SK-N-SH (cell line): ENCODE data around the gene PKNOX2. TPM values are rescaled to one million over a fixed set of nuclear protein-coding genes. Genes with fewer than 3 reads are reported as not detected.

Experiments used
- CTCF ChIA-PET: fragments of 300-600, 350-600 bp; formaldehyde crosslinking; extraction: SDS; loops from one replicate; lab custom pipeline; 2021; lab: Yijun Ruan, JAX
- POLR2A ChIA-PET: fragments of 350-600 bp; sonication (Branson Sonifier 250); formaldehyde crosslinking; extraction: SDS; loops from one replicate; lab custom pipeline; 2020; ENCODE audit warnings: antibody characterized with exemption, inconsistent platforms; lab: Yijun Ruan, JAX
- DNase-seq: peaks from one replicate; pipeline ENCODE4 v3.0.0; 2012
- H2AFZ ChIP-seq: fragments of 200-600 bp; sonication (generic); 2 replicates; pipeline ENCODE4 v1.8.1; 2016; ENCODE audit warnings: antibody characterized with exemption, mild to moderate bottlenecking, low read depth
- H3F3A ChIP-seq: fragments of 200-600 bp; sonication (generic); replicated peaks from 2 replicates; pipeline ENCODE3; 2016; ENCODE audit warnings: antibody characterized with exemption, mild to moderate bottlenecking; ENCODE audit not compliant: insufficient read depth
- H3K27ac ChIP-seq, 2 experiments: fragments of 200-500 bp in 1 of 2; fragments of 200-600 bp in 1 of 2; sonication (Bioruptor generic) in 1 of 2; sonication (generic), shearing (Covaris generic) in 1 of 2; 2 replicates each; pipeline versions ENCODE4 v1.5.1 to v1.6.1; 2014 to 2016; ENCODE audit warnings: low read depth in 2 of 2, inconsistent platforms in 1 of 2, low read length in 1 of 2, mild to moderate bottlenecking in 1 of 2, mixed read lengths in 1 of 2
- H3K27me3 ChIP-seq: fragments of 200-600 bp; sonication (generic), shearing (Covaris generic); 2 replicates; pipeline ENCODE4 v1.6.1; 2016; ENCODE audit warnings: mixed run types; ENCODE audit not compliant: insufficient read depth
- H3K36me3 ChIP-seq, 2 experiments: fragments of 200-500 bp in 1 of 2; fragments of 200-600 bp in 1 of 2; sonication (Bioruptor generic) in 1 of 2; sonication (generic) in 1 of 2; replicated peaks in 1 of 2; 2 replicates each; pipeline versions ENCODE3 to v1.5.1; 2014 to 2016; ENCODE audit warnings: low read length in 1 of 2, mild to moderate bottlenecking in 1 of 2; ENCODE audit not compliant: insufficient read depth in 2 of 2, control insufficient read depth in 1 of 2
- H3K4me1 ChIP-seq, 2 experiments: fragments of 200-500 bp in 1 of 2; fragments of 200-600 bp in 1 of 2; sonication (Bioruptor generic) in 1 of 2; sonication (generic), shearing (Covaris generic) in 1 of 2; 2 replicates each; pipeline versions ENCODE4 v1.5.1 to v1.6.1; 2014 to 2016; ENCODE audit warnings: low read depth in 1 of 2, low read length in 1 of 2, mixed run types in 1 of 2; ENCODE audit not compliant: insufficient read depth in 2 of 2, control insufficient read depth in 1 of 2
- H3K4me2 ChIP-seq: fragments of 200-600 bp; sonication (generic), shearing (Covaris generic); 2 replicates; pipeline ENCODE4 v1.6.1; 2017; ENCODE audit warnings: mixed run types
- H3K4me3 ChIP-seq, 2 experiments: fragments of 200-500 bp in 1 of 2; fragments of 200-600 bp in 1 of 2; sonication (Bioruptor generic) in 1 of 2; sonication (generic), shearing (Covaris generic) in 1 of 2; 2 replicates each; pipeline versions ENCODE4 v1.5.1 to v1.8.1; 2014 to 2016; ENCODE audit warnings: low read depth in 2 of 2, inconsistent platforms in 1 of 2, low read length in 1 of 2, mild to moderate bottlenecking in 1 of 2, mixed read lengths in 1 of 2, moderate library complexity in 1 of 2
- H3K79me2 ChIP-seq: fragments of 200-600 bp; sonication (generic); 2 replicates; pipeline ENCODE4 v1.8.1; 2017; ENCODE audit warnings: mild to moderate bottlenecking; ENCODE audit not compliant: insufficient read depth
- H3K9ac ChIP-seq: fragments of 200-600 bp; sonication (generic); 2 replicates; pipeline ENCODE4 v1.6.1; 2017; ENCODE audit warnings: mixed run types
- H3K9me2 ChIP-seq: fragments of 200-600 bp; sonication (generic); 2 replicates; pipeline ENCODE4 v1.6.1; 2017; ENCODE audit warnings: mixed run types
- H3K9me3 ChIP-seq: fragments of 200-600 bp; sonication (generic); 2 replicates; pipeline ENCODE4 v1.6.1; 2017; ENCODE audit warnings: mixed run types, mild to moderate bottlenecking, moderate library complexity
- H4K20me1 ChIP-seq: fragments of 200-600 bp; sonication (generic); 2 replicates; pipeline ENCODE4 v1.6.1; 2017; ENCODE audit warnings: mild to moderate bottlenecking, mixed run types; ENCODE audit not compliant: insufficient read depth
- ELF1 ChIP-seq: IDR thresholded peaks from 2 replicates; pipeline ENCODE4 v1.4.0; 2012
- EZH2phosphoT487 ChIP-seq: fragments of 200-600 bp; sonication (generic); IDR thresholded peaks from 2 replicates; pipeline ENCODE4 v1.6.1; 2017; ENCODE audit warnings: low read depth, mixed run types, mild to moderate bottlenecking, antibody characterized with exemption, moderate library complexity, borderline replicate concordance
- FOSL2 ChIP-seq: IDR thresholded peaks from 2 replicates; pipeline ENCODE4 v1.4.0; 2012; ENCODE audit warnings: low read depth, mild to moderate bottlenecking, moderate library complexity, borderline replicate concordance
- FOXJ3 ChIP-seq: sonication (generic); formaldehyde crosslinking; IDR thresholded peaks from 2 replicates; pipeline ENCODE4 v1.5.1; 2020; ENCODE audit warnings: mild to moderate bottlenecking, missing genetic modification reagents
- MAX ChIP-seq: IDR thresholded peaks from 2 replicates; pipeline ENCODE4 v1.4.0; 2012; ENCODE audit warnings: low read depth
- MEF2A ChIP-seq: IDR thresholded peaks from 2 replicates; pipeline ENCODE4 v1.4.0; 2012; ENCODE audit warnings: low read depth, borderline replicate concordance
- MXI1 ChIP-seq: IDR thresholded peaks from 2 replicates; pipeline ENCODE4 v1.6.1; 2012; ENCODE audit warnings: mild to moderate bottlenecking, low read depth, low read length, improper control_type of control experiment
- NFIC ChIP-seq: IDR thresholded peaks from 2 replicates; pipeline ENCODE4 v1.4.0; 2012; ENCODE audit warnings: borderline replicate concordance
- NRF1 ChIP-seq: IDR thresholded peaks from 2 replicates; pipeline ENCODE4 v1.6.1; 2012; ENCODE audit warnings: low read depth, mild to moderate bottlenecking, low read length
- PBX3 ChIP-seq: IDR thresholded peaks from 2 replicates; pipeline ENCODE4; 2012
- POLR2AphosphoS5 ChIP-seq: IDR thresholded peaks from 2 replicates; pipeline ENCODE4 v1.6.1; 2012; ENCODE audit warnings: low read depth, low read length
- RAD21 ChIP-seq: IDR thresholded peaks from 2 replicates; pipeline ENCODE4 v1.6.1; 2012; ENCODE audit warnings: mild to moderate bottlenecking, low read length
- RCOR1 ChIP-seq: fragments of 150-350 bp; IDR thresholded peaks from 2 replicates; pipeline ENCODE4 v1.6.1; 2017; ENCODE audit warnings: antibody characterized with exemption, low read length
- RXRA ChIP-seq: IDR thresholded peaks from 2 replicates; pipeline ENCODE4 v1.4.0; 2012; ENCODE audit warnings: low read depth, mild to moderate bottlenecking, borderline replicate concordance
- TAF1 ChIP-seq: IDR thresholded peaks from 2 replicates; pipeline ENCODE4 v1.6.1; 2012; ENCODE audit warnings: low read depth, mild to moderate bottlenecking, low read length, moderate library complexity, borderline replicate concordance
- TCF12 ChIP-seq: IDR thresholded peaks from 2 replicates; pipeline ENCODE4 v1.4.0; 2012
- TEAD4 ChIP-seq: IDR thresholded peaks from 2 replicates; pipeline ENCODE4 v1.4.0; 2012; ENCODE audit warnings: mild to moderate bottlenecking, borderline replicate concordance; ENCODE audit not compliant: insufficient read depth
- USF2 ChIP-seq: fragments of 150-350 bp; IDR thresholded peaks from 2 replicates; pipeline ENCODE4 v1.6.1; 2017; ENCODE audit warnings: antibody characterized with exemption, low read length, low read depth, borderline replicate concordance
- YY1 ChIP-seq: IDR thresholded peaks from 2 replicates; pipeline ENCODE4 v1.4.0; 2012; ENCODE audit warnings: low read depth, mild to moderate bottlenecking
- WGBS: methylation state at CpG from one replicate; pipeline ENCODE4 v1.1.6; 2017; ENCODE audit warnings: low lambda C conversion rate; 5-methylcytosine and 5-hydroxymethylcytosine counted together
- polyA plus RNA-seq, 3 experiments: library from polyadenylated mRNA; depleted of rRNA; stranded (reverse); fragments of >200 nt; gene quantifications; 2 replicates each; pipeline ENCODE4 v1.2.3, GENCODE V29; 2012
- TF ChIP-seq, protein P1 (sequence below): IDR thresholded peaks from 2 replicates; pipeline ENCODE4 v1.4.0; 2012; ENCODE audit warnings: low read depth, borderline replicate concordance
- TF ChIP-seq, protein P2 (sequence below): fragments of 150-350 bp; IDR thresholded peaks from 2 replicates; pipeline ENCODE4 v1.6.1; 2016; ENCODE audit warnings: mild to moderate bottlenecking, low read depth, low read length

PKNOX2 gene
- polyA plus RNA-seq, 1 of the 3 experiments (the other 2 are of a cell fraction) = 0.02 TPM

- TF ChIP-seq MAX = no peak
- TF ChIP-seq RAD21 = no peak
- TF ChIP-seq TCF12 = no peak
- TF ChIP-seq USF2 = no peak
- TF ChIP-seq POLR2AphosphoS5 = no peak
- no peak for TF ChIP-seq YY1
- TF ChIP-seq ELF1 = no peak
Measured at GRCh38 chr11:125282596-125282914, 118.0 kb downstream of the PKNOX2 start (continued).

- POLR2A ChIA-PET = no interaction called here
- H4K20me1 ChIP-seq = no peaks in the 10 kb centered on the region
- WGBS = 63% methylated on average over 10 of the region's 10 CpGs
- peaks cover 5% of the 10 kb centered on the region for H3K27me3 ChIP-seq
- no peak overlapping the region for H3K9ac ChIP-seq
- no peak overlapping the region for H2AFZ ChIP-seq
- peak; percentile 57 for DNase-seq
- no peak overlapping the region for H3K27ac ChIP-seq
- H3F3A ChIP-seq = no peaks in the 10 kb centered on the region
- no peaks in the 10 kb centered on the region for H3K9me3 ChIP-seq
- no peaks in the 10 kb centered on the region for H3K9me2 ChIP-seq
- no peak for TF ChIP-seq NFIC
- TF ChIP-seq RCOR1 = 0 out of 2 replicates have a peak, but pooled peaks have one; percentile 42
- H3K4me2 ChIP-seq = no peak overlapping the region
- no peak overlapping the region for H3K4me3 ChIP-seq
- no peaks in the 10 kb centered on the region for H3K79me2 ChIP-seq
- CTCF ChIA-PET = interaction anchor here (0.8 to 2.2 kb wide), 5 partner anchors 17 to 143 kb away, joined by 3 to 16 read pairs (median 3); no protein-coding TSS in a partner anchor
- H3K36me3 ChIP-seq = no peaks in the 10 kb centered on the region
- H3K4me1 ChIP-seq = peaks cover 0 to 15% of the 10 kb centered on the region in 2 experiments; a peak in 1 of 4 replicates
Measured at GRCh38 chr11:125284245-125284850, 119.8 kb downstream of the PKNOX2 start.

GRCh38 chr11:125285844-125286243 is 121.3 kb downstream of the PKNOX2 start:
- Histone ChIP-seq H3K9ac (no peak overlapping the region), H3K4me2 (no peak overlapping the region), H3K27me3 (peaks cover 5% of the 10 kb centered on the region), H3K9me2 (no peaks in the 10 kb centered on the region), H3K4me1 (peaks cover 0 to 21% of the 10 kb centered on the region in 2 experiments; a peak in 1 of 4 replicates), H3K36me3 (no peaks in the 10 kb centered on the region), H2AFZ (no peak overlapping the region), H3K9me3 (no peaks in the 10 kb centered on the region), H3K79me2 (no peaks in the 10 kb centered on the region), H3F3A (no peaks in the 10 kb centered on the region), H4K20me1 (no peaks in the 10 kb centered on the region), H3K4me3 (no peak overlapping the region), H3K27ac (no peak overlapping the region)
- ChIA-PET CTCF (interaction anchor here (0.6 to 2.2 kb wide), 5 partner anchors 9 to 60 kb away, joined by 3 to 16 read pairs (median 3); no protein-coding TSS in a partner anchor), POLR2A (interaction anchor here (1.1 kb wide), 1 partner anchor 13 kb away, joined by 3 read pairs; no protein-coding TSS in a partner anchor)
- 72% methylated on average over 7 of the region's 7 CpGs for WGBS
- no peak for DNase-seq
- TF ChIP-seq YY1 (no peak), TEAD4 (no peak), TAF1 (no peak), MAX (no peak), MXI1 (no peak), PBX3 (no peak), NRF1 (no peak), POLR2AphosphoS5 (no peak), EZH2phosphoT487 (no peak), FOSL2 (no peak), RXRA (no peak), RCOR1 (no peak), FOXJ3 (CRISPR knock-in tag) (no peak), MEF2A (no peak), ELF1 (no peak)
- TF ChIP-seq, protein P1, sequence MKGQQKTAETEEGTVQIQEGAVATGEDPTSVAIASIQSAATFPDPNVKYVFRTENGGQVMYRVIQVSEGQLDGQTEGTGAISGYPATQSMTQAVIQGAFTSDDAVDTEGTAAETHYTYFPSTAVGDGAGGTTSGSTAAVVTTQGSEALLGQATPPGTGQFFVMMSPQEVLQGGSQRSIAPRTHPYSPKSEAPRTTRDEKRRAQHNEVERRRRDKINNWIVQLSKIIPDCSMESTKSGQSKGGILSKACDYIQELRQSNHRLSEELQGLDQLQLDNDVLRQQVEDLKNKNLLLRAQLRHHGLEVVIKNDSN = no peak
- TF ChIP-seq, protein P2, sequence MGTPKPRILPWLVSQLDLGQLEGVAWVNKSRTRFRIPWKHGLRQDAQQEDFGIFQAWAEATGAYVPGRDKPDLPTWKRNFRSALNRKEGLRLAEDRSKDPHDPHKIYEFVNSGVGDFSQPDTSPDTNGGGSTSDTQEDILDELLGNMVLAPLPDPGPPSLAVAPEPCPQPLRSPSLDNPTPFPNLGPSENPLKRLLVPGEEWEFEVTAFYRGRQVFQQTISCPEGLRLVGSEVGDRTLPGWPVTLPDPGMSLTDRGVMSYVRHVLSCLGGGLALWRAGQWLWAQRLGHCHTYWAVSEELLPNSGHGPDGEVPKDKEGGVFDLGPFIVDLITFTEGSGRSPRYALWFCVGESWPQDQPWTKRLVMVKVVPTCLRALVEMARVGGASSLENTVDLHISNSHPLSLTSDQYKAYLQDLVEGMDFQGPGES = no peak
